ENCODE measurements around the gene ARHGAP31.

DNA sequence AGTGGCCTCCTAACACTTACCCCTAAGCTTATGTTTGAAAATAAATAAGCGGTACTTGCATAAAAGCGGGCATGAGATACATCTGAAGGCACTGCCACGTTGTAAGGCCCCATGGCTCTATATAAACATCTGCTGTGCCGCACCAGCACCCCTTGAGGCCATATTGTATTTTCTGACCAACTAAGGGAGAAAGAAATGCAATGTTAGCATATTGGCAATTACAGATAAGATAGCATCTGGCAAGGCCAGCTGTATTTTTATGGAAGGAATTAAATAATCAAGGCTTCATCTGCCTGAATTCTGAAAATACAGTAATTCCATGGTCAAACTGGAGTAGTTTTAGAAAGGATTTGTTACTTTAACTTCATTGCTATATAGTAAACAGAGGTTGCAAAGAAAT, 140.5 kb downstream of the ARHGAP31 start:
- TF ChIP-seq FOXK2 (IDR thresholded peaks at IDR 0.05) (no peak), TARDBP (IDR thresholded peaks at IDR 0.05) (no peak), L3MBTL2 (conservative IDR thresholded peaks at IDR 0.05) (no peak), FOXA1 (IDR thresholded peaks at IDR 0.05) (no peak), FOXM1 (IDR thresholded peaks at IDR 0.05; ENCODE audit: borderline replicate concordance) (no peak), CTBP1 (IDR thresholded peaks at IDR 0.05; ENCODE audit: borderline replicate concordance) (no peak), BHLHE40 (IDR thresholded peaks at IDR 0.05; ENCODE audit: borderline replicate concordance) (no peak), SP1 (IDR thresholded peaks at IDR 0.05) (no peak), NFRKB (IDR thresholded peaks at IDR 0.05) (no peak)

Data from HEK293T (cell line).